GM12878 (cell line): ENCODE results near the gene SBNO2. TPM values are rescaled to one million over a fixed set of nuclear protein-coding genes. Genes with fewer than 3 reads are reported as not detected.

Experiments
- CEBPZ ChIP-seq: fragments of 150-350 bp; IDR thresholded peaks from 2 replicates; pipeline ENCODE4 v1.6.1; 2016; ENCODE audit warnings: low read depth, low read length
- CHD2 ChIP-seq: IDR thresholded peaks from 2 replicates; pipeline ENCODE4 v1.6.1; 2011; ENCODE audit warnings: low read depth, low read length, improper control_type of control experiment, borderline replicate concordance
- CHD4 ChIP-seq: fragments of 200-600 bp; sonication (generic); IDR thresholded peaks from 2 replicates; pipeline ENCODE4 v1.6.1; 2016; ENCODE audit warnings: mild to moderate bottlenecking
- FOXK2 ChIP-seq: fragments of 450-650 bp; IDR thresholded peaks from 2 replicates; pipeline ENCODE4 v1.6.1; 2017; ENCODE audit warnings: mild to moderate bottlenecking, moderate library complexity
- KDM1A ChIP-seq: fragments of 200-600 bp; sonication (generic); IDR thresholded peaks from 2 replicates; pipeline ENCODE4 v1.6.1; 2016; ENCODE audit warnings: borderline replicate concordance
- LARP7 ChIP-seq: fragments of 450-650 bp; IDR thresholded peaks from 2 replicates; pipeline ENCODE4 v1.6.1; 2017; ENCODE audit warnings: mild to moderate bottlenecking
- NFYA ChIP-seq: IDR thresholded peaks from 2 replicates; pipeline ENCODE4 v1.6.1; 2011; ENCODE audit warnings: low read depth, mild to moderate bottlenecking, low read length, improper control_type of control experiment, borderline replicate concordance
- NR2F1 ChIP-seq: fragments of 450-650 bp; conservative IDR thresholded peaks from 2 replicates; pipeline ENCODE4 v1.6.1; 2017; ENCODE audit warnings: mild to moderate bottlenecking
- PKNOX1 ChIP-seq: fragments of 450-650 bp; IDR thresholded peaks from 2 replicates; pipeline ENCODE4 v1.6.1; 2016; ENCODE audit warnings: mild to moderate bottlenecking
- PML ChIP-seq: IDR thresholded peaks from 2 replicates; pipeline ENCODE4 v1.6.1; 2012; ENCODE audit warnings: low read length, inconsistent platforms
- RELB ChIP-seq: fragments of 450-650 bp; IDR thresholded peaks from 2 replicates; pipeline ENCODE4 v1.6.1; 2017; ENCODE audit warnings: low read depth, mild to moderate bottlenecking, moderate library complexity
- RUNX3 ChIP-seq: IDR thresholded peaks from 2 replicates; pipeline ENCODE4 v1.6.1; 2012; ENCODE audit warnings: low read length, inconsistent platforms
- SMAD1 ChIP-seq: fragments of 450-650 bp; IDR thresholded peaks from 2 replicates; pipeline ENCODE4 v1.6.1; 2018; ENCODE audit warnings: mild to moderate bottlenecking, low read depth; ENCODE audit not compliant: partially characterized antibody
- SMARCA5 ChIP-seq: fragments of 450-650 bp; IDR thresholded peaks from 2 replicates; pipeline ENCODE4 v1.6.1; 2017; ENCODE audit warnings: mild to moderate bottlenecking
- SREBF1 ChIP-seq: IDR thresholded peaks from 2 replicates; pipeline ENCODE4 v1.6.1; 2012; ENCODE audit warnings: mild to moderate bottlenecking, low read length
- TCF7 ChIP-seq: IDR thresholded peaks from 2 replicates; pipeline ENCODE4 v1.6.1; 2014; ENCODE audit warnings: antibody characterized with exemption, borderline replicate concordance
- ZBTB40 ChIP-seq: fragments of 450-650 bp; IDR thresholded peaks from 2 replicates; pipeline ENCODE4 v1.6.1; 2016; ENCODE audit warnings: mild to moderate bottlenecking, moderate library complexity, borderline replicate concordance
- ZNF207 ChIP-seq: fragments of 450-650 bp; IDR thresholded peaks from 2 replicates; pipeline ENCODE4 v1.6.1; 2014; ENCODE audit warnings: antibody characterized with exemption, mild to moderate bottlenecking, borderline replicate concordance
- ZNF24 ChIP-seq: fragments of 450-650 bp; IDR thresholded peaks from 2 replicates; pipeline ENCODE4 v1.6.1; 2017; ENCODE audit warnings: antibody characterized with exemption, mild to moderate bottlenecking
- ZSCAN29 ChIP-seq: fragments of 450-650 bp; IDR thresholded peaks from 2 replicates; pipeline ENCODE4 v1.6.1; 2017; ENCODE audit warnings: mild to moderate bottlenecking, moderate library complexity
- polyA plus RNA-seq, 11 experiments: library from polyadenylated mRNA; depleted of rRNA in 4 of 11; unstranded in 6 of 11; stranded (reverse) in 5 of 11; fragments of >200 nt; fragmentation: Nextera tagmentation in 4 of 11; fragmentation: Illumina TruSeq in 1 of 11; extraction: Ambion mirVana in 4 of 11; extraction: Trizol in 1 of 11; gene quantifications; 1 replicate in 1 of 11; 2 replicates in 10 of 11; pipeline versions ENCODE4 v1.2.1 to v1.2.3, GENCODE V29; 2011 to 2016; ENCODE audit warnings: inconsistent platforms in 2 of 11, missing spikeins in 2 of 11, low read depth in 1 of 11
- total RNA-seq, 4 experiments: library from RNA; depleted of rRNA in 3 of 4; stranded (reverse); fragments of >200 nt in 3 of 4; fragmentation: Illumina TruSeq in 1 of 4; extraction: Trizol in 1 of 4; gene quantifications; 2 replicates each; pipeline versions ENCODE4 v1.2.1 to v1.2.3, GENCODE V29; 2013 to 2021

Gene SBNO2
- total and polyA plus RNA-seq, 10 of the 15 experiments (the other 5 are each of a cell fraction or from before 2014, with no cell fraction given): 0.08 to 44.6 (median 5.4) TPM

- no peak for TF ChIP-seq RELB
- no peak for TF ChIP-seq PML
- TF ChIP-seq ZNF24: no peak
- no peak for TF ChIP-seq CEBPZ
- peak; percentile 67 for TF ChIP-seq SMARCA5
- TF ChIP-seq FOXK2: no peak
- no peak for TF ChIP-seq NFYA
- TF ChIP-seq CHD2: no peak
- no peak for TF ChIP-seq KDM1A
- no peak for TF ChIP-seq SREBF1
- TF ChIP-seq ZSCAN29: no peak
- TF ChIP-seq SMAD1: peak; percentile 78
- no peak for TF ChIP-seq CHD4
- TF ChIP-seq PKNOX1: no peak
- no peak for TF ChIP-seq ZNF207
- no peak for TF ChIP-seq NR2F1
- 0 out of 2 replicates have a peak, but pooled peaks have one; percentile 28 for TF ChIP-seq RUNX3
- no peak for TF ChIP-seq TCF7
- TF ChIP-seq LARP7: 0 out of 2 replicates have a peak, but pooled peaks have one; percentile 15
- TF ChIP-seq ZBTB40: no peak
Measured at GRCh38 chr19:1103132-1103707, 70.8 kb downstream of the SBNO2 start (continued).
